ENCODE data around the gene ZMAT3. TPM values are rescaled to one million over a fixed set of nuclear protein-coding genes. Genes with fewer than 3 reads are reported as not detected.

Gene ZMAT3
- total and polyA plus RNA-seq, 4 donors = 1.9 to 5.4 (median 2.8) TPM

DNA sequence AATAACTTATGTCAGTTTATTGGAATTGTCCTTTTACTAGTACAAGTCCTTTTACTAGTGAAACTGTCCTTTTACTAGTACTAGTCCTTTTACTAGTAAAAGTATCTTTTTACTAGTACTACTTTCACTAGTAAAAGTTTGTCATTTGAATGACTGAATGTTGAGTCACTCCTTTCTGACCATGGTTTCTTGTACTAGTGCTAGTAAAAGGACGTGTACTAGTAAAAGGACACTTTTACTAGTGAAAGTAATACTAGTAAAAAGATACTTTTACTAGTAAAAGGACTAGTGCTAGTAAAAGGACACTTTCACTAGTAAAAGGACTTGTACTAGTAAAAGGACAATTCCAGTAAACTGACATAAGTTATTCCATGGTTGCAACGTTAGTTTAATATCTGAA lies 96.3 kb downstream of the ZMAT3 start:
- Histone ChIP-seq H3K9me3 (ENCODE audit: control insufficient read depth in 4 of 4, low read length in 3 of 4) (no peaks in the 10 kb centered on the region), H3K27ac (ENCODE audit: low read depth in 1 of 2, low read length in 2 of 2) (no peak overlapping the region), H3K9ac (ENCODE audit: low read depth in 1 of 2, low read length in 2 of 2) (no peak overlapping the region), H3K36me3 (ENCODE audit: control insufficient read depth in 4 of 4, insufficient read depth in 3 of 4, low read depth in 1 of 4, low read length in 3 of 4) (no peaks in the 10 kb centered on the region), H3K27me3 (ENCODE audit: control insufficient read depth in 4 of 4, insufficient read depth in 4 of 4, low read length in 3 of 4) (no peaks in the 10 kb centered on the region), H3K4me3 (ENCODE audit: low read depth in 1 of 3, low read length in 3 of 3) (no peak overlapping the region), H3K4me1 (ENCODE audit: control insufficient read depth in 4 of 4, insufficient read depth in 4 of 4, low read length in 3 of 4) (no peaks in the 10 kb centered on the region)
- 69% methylated on average over 2 of the region's 2 CpGs for WGBS
- no peak for DNase-seq (ENCODE audit: low spot score)
- TF ChIP-seq, protein P1, sequence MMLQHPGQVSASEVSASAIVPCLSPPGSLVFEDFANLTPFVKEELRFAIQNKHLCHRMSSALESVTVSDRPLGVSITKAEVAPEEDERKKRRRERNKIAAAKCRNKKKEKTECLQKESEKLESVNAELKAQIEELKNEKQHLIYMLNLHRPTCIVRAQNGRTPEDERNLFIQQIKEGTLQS (IDR thresholded peaks at IDR 0.05) = no peak
- TF ChIP-seq FOXA2 (IDR thresholded peaks at IDR 0.05) (no peak), RAD21 (IDR thresholded peaks at IDR 0.05) (no peak)
- TF ChIP-seq, protein P2, sequence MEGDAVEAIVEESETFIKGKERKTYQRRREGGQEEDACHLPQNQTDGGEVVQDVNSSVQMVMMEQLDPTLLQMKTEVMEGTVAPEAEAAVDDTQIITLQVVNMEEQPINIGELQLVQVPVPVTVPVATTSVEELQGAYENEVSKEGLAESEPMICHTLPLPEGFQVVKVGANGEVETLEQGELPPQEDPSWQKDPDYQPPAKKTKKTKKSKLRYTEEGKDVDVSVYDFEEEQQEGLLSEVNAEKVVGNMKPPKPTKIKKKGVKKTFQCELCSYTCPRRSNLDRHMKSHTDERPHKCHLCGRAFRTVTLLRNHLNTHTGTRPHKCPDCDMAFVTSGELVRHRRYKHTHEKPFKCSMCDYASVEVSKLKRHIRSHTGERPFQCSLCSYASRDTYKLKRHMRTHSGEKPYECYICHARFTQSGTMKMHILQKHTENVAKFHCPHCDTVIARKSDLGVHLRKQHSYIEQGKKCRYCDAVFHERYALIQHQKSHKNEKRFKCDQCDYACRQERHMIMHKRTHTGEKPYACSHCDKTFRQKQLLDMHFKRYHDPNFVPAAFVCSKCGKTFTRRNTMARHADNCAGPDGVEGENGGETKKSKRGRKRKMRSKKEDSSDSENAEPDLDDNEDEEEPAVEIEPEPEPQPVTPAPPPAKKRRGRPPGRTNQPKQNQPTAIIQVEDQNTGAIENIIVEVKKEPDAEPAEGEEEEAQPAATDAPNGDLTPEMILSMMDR (IDR thresholded peaks at IDR 0.05; ENCODE audit: low read depth, low read length, missing input control) = no peak
- TF ChIP-seq, protein P3, sequence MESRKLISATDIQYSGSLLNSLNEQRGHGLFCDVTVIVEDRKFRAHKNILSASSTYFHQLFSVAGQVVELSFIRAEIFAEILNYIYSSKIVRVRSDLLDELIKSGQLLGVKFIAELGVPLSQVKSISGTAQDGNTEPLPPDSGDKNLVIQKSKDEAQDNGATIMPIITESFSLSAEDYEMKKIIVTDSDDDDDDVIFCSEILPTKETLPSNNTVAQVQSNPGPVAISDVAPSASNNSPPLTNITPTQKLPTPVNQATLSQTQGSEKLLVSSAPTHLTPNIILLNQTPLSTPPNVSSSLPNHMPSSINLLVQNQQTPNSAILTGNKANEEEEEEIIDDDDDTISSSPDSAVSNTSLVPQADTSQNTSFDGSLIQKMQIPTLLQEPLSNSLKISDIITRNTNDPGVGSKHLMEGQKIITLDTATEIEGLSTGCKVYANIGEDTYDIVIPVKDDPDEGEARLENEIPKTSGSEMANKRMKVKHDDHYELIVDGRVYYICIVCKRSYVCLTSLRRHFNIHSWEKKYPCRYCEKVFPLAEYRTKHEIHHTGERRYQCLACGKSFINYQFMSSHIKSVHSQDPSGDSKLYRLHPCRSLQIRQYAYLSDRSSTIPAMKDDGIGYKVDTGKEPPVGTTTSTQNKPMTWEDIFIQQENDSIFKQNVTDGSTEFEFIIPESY (IDR thresholded peaks at IDR 0.05) = no peak

DNA sequence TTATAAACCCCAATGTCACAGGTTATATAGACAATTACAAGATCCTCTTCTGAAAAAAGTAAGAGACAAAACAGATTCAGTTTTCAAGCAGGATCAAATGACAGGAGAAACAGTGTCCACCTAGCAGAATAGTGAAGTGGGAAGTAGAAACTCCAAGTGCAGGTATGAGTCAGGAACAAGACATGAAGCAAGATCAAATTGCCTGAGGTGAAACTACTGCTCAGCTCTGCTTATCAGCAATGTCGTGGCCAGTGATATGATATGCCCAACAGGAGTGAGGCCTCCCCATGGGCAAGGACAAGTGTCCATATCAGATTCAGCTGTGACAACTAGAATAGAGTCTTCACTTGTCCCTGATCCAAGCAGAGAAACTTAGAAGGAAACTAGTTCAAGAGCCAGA lies 100.0 kb downstream of the ZMAT3 start:
- no peak overlapping the region for H3K9ac ChIP-seq (ENCODE audit: low read depth in 1 of 2, low read length in 2 of 2)
- no peaks in the 10 kb centered on the region for H3K9me3 ChIP-seq (ENCODE audit: control insufficient read depth in 4 of 4, low read length in 3 of 4)
- TF ChIP-seq JUND (IDR thresholded peaks at IDR 0.05) (no peak), EGR1 (IDR thresholded peaks at IDR 0.05; ENCODE audit: low read depth in 2 of 2) (no peak)
- WGBS = 37% methylated on average over 1 of the region's 1 CpG
- H3K4me3 ChIP-seq (ENCODE audit: low read depth in 1 of 3, low read length in 3 of 3) = no peak overlapping the region
- peaks cover 0 to 2% (median 0%) of the 10 kb centered on the region in 4 donors for H3K4me1 ChIP-seq (ENCODE audit: control insufficient read depth in 4 of 4, insufficient read depth in 4 of 4, low read length in 3 of 4)
- H3K27me3 ChIP-seq (ENCODE audit: control insufficient read depth in 4 of 4, insufficient read depth in 4 of 4, low read length in 3 of 4) = no peaks in the 10 kb centered on the region
- no peaks in the 10 kb centered on the region for H3K36me3 ChIP-seq (ENCODE audit: control insufficient read depth in 4 of 4, insufficient read depth in 3 of 4, low read depth in 1 of 4, low read length in 3 of 4)
- no peak for DNase-seq (ENCODE audit: low spot score)
- no peak overlapping the region for H3K27ac ChIP-seq (ENCODE audit: low read depth in 1 of 2, low read length in 2 of 2)

DNA sequence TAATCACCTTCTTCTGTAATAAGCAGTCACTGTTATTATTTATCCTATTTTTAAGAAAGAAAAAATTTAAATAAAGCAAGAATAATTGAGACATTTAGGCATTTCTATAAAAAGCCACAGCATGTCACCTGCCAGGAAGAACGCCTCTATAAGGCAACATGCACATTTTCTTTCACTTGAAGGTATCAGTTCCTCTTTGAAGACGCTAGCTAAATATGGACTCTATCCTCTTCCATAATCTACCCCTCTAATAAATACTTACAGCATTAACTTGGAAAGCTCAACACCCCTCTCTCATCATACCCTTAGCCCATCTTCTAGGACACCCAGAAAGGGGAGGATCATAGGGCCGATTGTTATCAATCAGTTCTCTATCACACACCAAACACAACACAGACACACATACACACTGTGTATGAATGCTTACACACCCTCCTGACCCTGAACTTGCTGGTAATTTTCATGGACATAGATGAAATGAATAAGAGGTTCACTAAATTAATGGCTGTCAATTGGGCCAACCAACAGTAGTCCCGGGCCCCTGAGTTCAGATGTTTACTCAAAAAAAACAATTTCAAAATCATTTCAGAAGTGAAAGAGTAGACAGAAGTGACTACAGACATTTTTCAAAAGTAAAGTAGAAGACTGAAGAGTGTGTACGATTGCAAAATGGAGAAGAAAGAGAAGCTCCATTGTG lies 102.5 kb downstream of the ZMAT3 start:
- Histone ChIP-seq H3K36me3 (ENCODE audit: control insufficient read depth in 4 of 4, insufficient read depth in 3 of 4, low read depth in 1 of 4, low read length in 3 of 4) (no peaks in the 10 kb centered on the region), H3K4me3 (ENCODE audit: low read depth in 1 of 3, low read length in 3 of 3) (no peak overlapping the region), H3K27me3 (ENCODE audit: control insufficient read depth in 4 of 4, insufficient read depth in 4 of 4, low read length in 3 of 4) (no peaks in the 10 kb centered on the region), H3K27ac (ENCODE audit: low read depth in 1 of 2, low read length in 2 of 2) (no peak overlapping the region), H3K9ac (ENCODE audit: low read depth in 1 of 2, low read length in 2 of 2) (no peak overlapping the region), H3K4me1 (ENCODE audit: control insufficient read depth in 4 of 4, insufficient read depth in 4 of 4, low read length in 3 of 4) (peaks cover 0 to 2% (median 0%) of the 10 kb centered on the region in 4 donors), H3K9me3 (ENCODE audit: control insufficient read depth in 4 of 4, low read length in 3 of 4) (no peaks in the 10 kb centered on the region)
- 84% methylated on average over 5 of the region's 5 CpGs for WGBS
- no peak for TF ChIP-seq EGR1 (IDR thresholded peaks at IDR 0.05; ENCODE audit: low read depth in 2 of 2)
- no peak for TF ChIP-seq HNF4A (conservative IDR thresholded peaks at IDR 0.05)
- no peak for DNase-seq (ENCODE audit: low spot score)

Small RNA genes within 50 kb of the gene (small RNA-seq; reads per million reads assigned to genes)
- gene RF00019 = not detected

Other genes starting within 250 kb of the ZMAT3 start
- gene PIK3CA, start 76.5 kb upstream of the ZMAT3 start, total RNA-seq = 10 to 100 TPM; 10.6 to 14.6 TPM
- 1 to 10 TPM; 3.6 to 3.9 TPM for gene PIK3CA, start 76.5 kb upstream of the ZMAT3 start, polyA plus RNA-seq
- 1 to 10 TPM; 1.6 to 2.8 TPM for gene KCNMB3, start 179.3 kb upstream of the ZMAT3 start, total RNA-seq
- gene KCNMB3, start 179.3 kb upstream of the ZMAT3 start, polyA plus RNA-seq = 1 to 10 TPM in 1 of 2 donors, under 1 TPM in 1; 0.44 to 3.1 TPM

All from liver (tissue), 10 donors.